GM12801 (cell line): ENCODE results near the gene VPS18.

Experiments used
- TF ChIP-seq, protein P1 (sequence below): IDR thresholded peaks from one replicate; pipeline ENCODE4 v1.5.1; 2011; ENCODE audit warnings: control low read depth; ENCODE audit not compliant: insufficient read length; ENCODE audit errors: extremely low read depth

The VPS18 gene

GRCh38 chr15:40927495-40927872 lies 33.2 kb downstream of the VPS18 start:
- TF ChIP-seq, protein P1, sequence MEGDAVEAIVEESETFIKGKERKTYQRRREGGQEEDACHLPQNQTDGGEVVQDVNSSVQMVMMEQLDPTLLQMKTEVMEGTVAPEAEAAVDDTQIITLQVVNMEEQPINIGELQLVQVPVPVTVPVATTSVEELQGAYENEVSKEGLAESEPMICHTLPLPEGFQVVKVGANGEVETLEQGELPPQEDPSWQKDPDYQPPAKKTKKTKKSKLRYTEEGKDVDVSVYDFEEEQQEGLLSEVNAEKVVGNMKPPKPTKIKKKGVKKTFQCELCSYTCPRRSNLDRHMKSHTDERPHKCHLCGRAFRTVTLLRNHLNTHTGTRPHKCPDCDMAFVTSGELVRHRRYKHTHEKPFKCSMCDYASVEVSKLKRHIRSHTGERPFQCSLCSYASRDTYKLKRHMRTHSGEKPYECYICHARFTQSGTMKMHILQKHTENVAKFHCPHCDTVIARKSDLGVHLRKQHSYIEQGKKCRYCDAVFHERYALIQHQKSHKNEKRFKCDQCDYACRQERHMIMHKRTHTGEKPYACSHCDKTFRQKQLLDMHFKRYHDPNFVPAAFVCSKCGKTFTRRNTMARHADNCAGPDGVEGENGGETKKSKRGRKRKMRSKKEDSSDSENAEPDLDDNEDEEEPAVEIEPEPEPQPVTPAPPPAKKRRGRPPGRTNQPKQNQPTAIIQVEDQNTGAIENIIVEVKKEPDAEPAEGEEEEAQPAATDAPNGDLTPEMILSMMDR = no peak

- TF ChIP-seq, protein P1 = no peak
Measured at GRCh38 chr15:40927873-40928806, 33.9 kb downstream of the VPS18 start.

GRCh38 chr15:40928821-40929659 lies 34.8 kb downstream of the VPS18 start, which contains the start of gene DLL4:
DLL4 (plus strand) TSS chr15:40929340; CDS start chr15:40929669, 329 bp downstream.
- TF ChIP-seq, protein P1 = no peak

DNA sequence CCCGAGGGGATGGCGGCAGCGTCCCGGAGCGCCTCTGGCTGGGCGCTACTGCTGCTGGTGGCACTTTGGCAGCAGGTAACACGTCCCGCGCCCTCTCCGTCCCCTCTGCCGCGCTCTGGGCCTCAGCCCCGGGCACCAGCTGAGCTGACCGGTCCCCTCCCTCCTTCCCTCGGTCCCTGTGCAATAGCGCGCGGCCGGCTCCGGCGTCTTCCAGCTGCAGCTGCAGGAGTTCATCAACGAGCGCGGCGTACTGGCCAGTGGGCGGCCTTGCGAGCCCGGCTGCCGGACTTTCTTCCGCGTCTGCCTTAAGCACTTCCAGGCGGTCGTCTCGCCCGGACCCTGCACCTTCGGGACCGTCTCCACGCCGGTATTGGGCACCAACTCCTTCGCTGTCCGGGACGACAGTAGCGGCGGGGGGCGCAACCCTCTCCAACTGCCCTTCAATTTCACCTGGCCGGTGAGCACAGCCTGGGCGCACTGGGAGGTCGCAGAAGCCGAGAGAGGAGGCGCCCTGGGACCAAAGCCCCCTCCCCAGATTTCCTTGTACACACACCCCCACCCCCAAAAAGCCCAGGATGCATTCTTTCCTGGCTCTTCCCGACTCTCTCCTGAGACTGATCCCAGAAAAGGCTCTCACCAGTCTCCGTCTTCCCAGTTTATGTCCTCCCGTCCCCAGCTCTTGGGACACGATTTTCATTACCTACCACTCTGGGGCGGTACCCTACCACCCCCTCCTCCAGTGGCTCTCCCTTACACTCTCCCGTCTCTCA lies 35.6 kb downstream of the VPS18 start:
- TF ChIP-seq, protein P1 = no peak

GRCh38 chr15:40930430-40931299 lies 36.4 kb downstream of the VPS18 start:
- TF ChIP-seq, protein P1 = no peak

- TF ChIP-seq, protein P1 = no peak
Measured at GRCh38 chr15:40931300-40932142, 37.3 kb downstream of the VPS18 start.
